WTC11 (cell line): ENCODE data around the gene SSTR1. TPM values are rescaled to one million over a fixed set of nuclear protein-coding genes. Genes with fewer than 3 reads are reported as not detected.

Source experiments
- ATAC-seq: fragments of 200-7000 bp; cut with Tn5 transposase; 2 replicates; pipeline ENCODE4 v1.10.0; 2021; ENCODE audit warnings: mild to moderate bottlenecking, moderate library complexity
- CTCF ChIA-PET: fragments of 300-600 bp; sonication (Branson Sonifier 250); formaldehyde crosslinking; loops from one replicate; lab custom pipeline; 2021; ENCODE audit warnings: antibody characterized with exemption; lab: Charles Lee
- POLR2A ChIA-PET: fragments of 350-600 bp; sonication (Branson Sonifier 250); formaldehyde crosslinking; loops from one replicate; lab custom pipeline; 2021; ENCODE audit warnings: antibody characterized with exemption; lab: Charles Lee
- DNase-seq: peaks from one replicate; pipeline ENCODE4 v3.0.0; 2021; ENCODE audit warnings: low spot score
- H3K27ac Mint-ChIP-seq: 2 replicates; pipeline ENCODE4 v1.8.0; 2021; ENCODE audit warnings: mixed read lengths
- H3K27me3 Mint-ChIP-seq: 2 replicates; pipeline ENCODE4 v1.8.0; 2021; ENCODE audit warnings: low read depth, mild to moderate bottlenecking, moderate library complexity, mixed read lengths
- H3K36me3 Mint-ChIP-seq: 2 replicates; pipeline ENCODE4 v1.8.0; 2021; ENCODE audit warnings: mixed read lengths
- H3K4me1 Mint-ChIP-seq: 2 replicates; pipeline ENCODE4 v1.8.0; 2022; ENCODE audit warnings: mixed read lengths
- H3K4me3 Mint-ChIP-seq: 2 replicates; pipeline ENCODE4 v1.8.0; 2021; ENCODE audit warnings: mild to moderate bottlenecking, moderate library complexity, mixed read lengths
- H3K9me3 Mint-ChIP-seq: 2 replicates; pipeline ENCODE4 v1.8.0; 2021; ENCODE audit warnings: mixed read lengths
- ATF3 ChIP-seq: sonication (generic); formaldehyde crosslinking; conservative IDR thresholded peaks from 2 replicates; pipeline ENCODE4 v1.8.1; 2022; ENCODE audit warnings: mild to moderate bottlenecking, missing genetic modification reagents
- FOXP1 ChIP-seq: sonication (generic); formaldehyde crosslinking; IDR thresholded peaks from 2 replicates; pipeline ENCODE4 v1.8.0; 2022; ENCODE audit warnings: missing genetic modification reagents, mild to moderate bottlenecking, moderate library complexity, borderline replicate concordance
- GRHL2 ChIP-seq: fragments of 250-450 bp; sonication (Bioruptor Pico); IDR thresholded peaks from 2 replicates; pipeline ENCODE4 v1.8.0; 2022; ENCODE audit warnings: mild to moderate bottlenecking, moderate library complexity; ENCODE audit not compliant: insufficient replicate concordance, severe bottlenecking
- HMGA2 ChIP-seq: fragments of 250-450 bp; sonication (Bioruptor Pico); IDR thresholded peaks from 2 replicates; pipeline ENCODE4 v1.4.0; 2021; ENCODE audit warnings: mild to moderate bottlenecking, moderate library complexity
- HMGXB4 ChIP-seq: sonication (generic); formaldehyde crosslinking; IDR thresholded peaks from 2 replicates; pipeline ENCODE4 v1.8.1; 2023; ENCODE audit warnings: mild to moderate bottlenecking, moderate library complexity, missing genetic modification reagents
- IRF1 ChIP-seq: sonication (generic); formaldehyde crosslinking; IDR thresholded peaks from 2 replicates; pipeline ENCODE4 v1.8.0; 2023; ENCODE audit warnings: missing genetic modification reagents
- JAZF1 ChIP-seq: fragments of 250-450 bp; sonication (Bioruptor Pico); IDR thresholded peaks from 2 replicates; pipeline ENCODE4 v1.9.0; 2021; ENCODE audit warnings: moderate library complexity, mild to moderate bottlenecking, inconsistent platforms
- MAX ChIP-seq: sonication (generic); formaldehyde crosslinking; IDR thresholded peaks from 2 replicates; pipeline ENCODE4 v1.8.0; 2022; ENCODE audit warnings: mild to moderate bottlenecking, missing genetic modification reagents
- MLX ChIP-seq: sonication (generic); formaldehyde crosslinking; IDR thresholded peaks from 2 replicates; pipeline ENCODE4 v1.8.1; 2023; ENCODE audit warnings: mild to moderate bottlenecking, missing genetic modification reagents, moderate library complexity
- NFATC4 ChIP-seq: fragments of 250-450 bp; sonication (Bioruptor Pico); IDR thresholded peaks from 2 replicates; pipeline ENCODE4 v1.9.0; 2021; ENCODE audit warnings: mild to moderate bottlenecking
- NFYB ChIP-seq: sonication (generic); formaldehyde crosslinking; conservative IDR thresholded peaks from 2 replicates; pipeline ENCODE4 v1.8.0; 2022; ENCODE audit warnings: low read depth, missing genetic modification reagents
- NR1H2 ChIP-seq: sonication (generic); formaldehyde crosslinking; IDR thresholded peaks from 2 replicates; pipeline ENCODE4 v1.9.0; 2021; ENCODE audit warnings: mild to moderate bottlenecking, moderate library complexity, missing genetic modification reagents
- NR2C2 ChIP-seq: sonication (generic); formaldehyde crosslinking; IDR thresholded peaks from 2 replicates; pipeline ENCODE4 v1.8.0; 2022; ENCODE audit warnings: mild to moderate bottlenecking, missing genetic modification reagents
- SOX15 ChIP-seq: fragments of 250-450 bp; sonication (Bioruptor Pico); IDR thresholded peaks from 2 replicates; pipeline ENCODE4 v1.9.0; 2021; ENCODE audit warnings: mild to moderate bottlenecking
- ZBTB43 ChIP-seq: sonication (generic); formaldehyde crosslinking; IDR thresholded peaks from 2 replicates; pipeline ENCODE4 v1.8.1; 2023; ENCODE audit warnings: mild to moderate bottlenecking, missing genetic modification reagents
- ZNF121 ChIP-seq: sonication (generic); formaldehyde crosslinking; IDR thresholded peaks from 2 replicates; pipeline ENCODE4 v1.8.0; 2023; ENCODE audit warnings: missing genetic modification reagents
- ZNF281 ChIP-seq: sonication (generic); formaldehyde crosslinking; IDR thresholded peaks from 2 replicates; pipeline ENCODE4 v1.8.0; 2023; ENCODE audit warnings: mild to moderate bottlenecking, missing genetic modification reagents
- ZNF416 ChIP-seq: fragments of 250-450 bp; sonication (Bioruptor Pico); IDR thresholded peaks from 2 replicates; pipeline ENCODE4 v1.9.0; 2021; ENCODE audit warnings: mild to moderate bottlenecking, inconsistent platforms
- ZNF423 ChIP-seq: fragments of 250-450 bp; sonication (Bioruptor Pico); IDR thresholded peaks from 2 replicates; pipeline ENCODE4 v2.1.2; 2022; ENCODE audit warnings: mild to moderate bottlenecking, moderate library complexity
- ZNF425 ChIP-seq: fragments of 250-450 bp; sonication (Bioruptor Pico); conservative IDR thresholded peaks from 2 replicates; pipeline ENCODE4 v1.9.0; 2021; ENCODE audit warnings: mild to moderate bottlenecking
- ZNF512 ChIP-seq: sonication (generic); formaldehyde crosslinking; IDR thresholded peaks from 2 replicates; pipeline ENCODE4 v1.8.1; 2022; ENCODE audit warnings: missing genetic modification reagents, borderline replicate concordance
- ZNF671 ChIP-seq: fragments of 250-450 bp; sonication (Bioruptor Pico); IDR thresholded peaks from 2 replicates; pipeline ENCODE4 v1.8.0; 2021; ENCODE audit warnings: mild to moderate bottlenecking
- total RNA-seq: library from RNA; stranded (reverse); gene quantifications from 3 replicates; pipeline ENCODE4 v1.2.3, GENCODE V29; 2021

The SSTR1 gene
- total RNA-seq, 1 experiment from 2014 or later = 1.7 TPM

GRCh38 chr14:38248321-38249028 is 40.8 kb downstream of the SSTR1 start (continued):
- TF ChIP-seq ZNF512 = no peak

GRCh38 chr14:38250331-38250730 is 42.6 kb downstream of the SSTR1 start:
- Mint-ChIP-seq H3K27me3 (peaks cover 93% of the 10 kb centered on the region), H3K4me1 (peaks cover 6% of the 10 kb centered on the region), H3K9me3 (no peaks in the 10 kb centered on the region), H3K36me3 (no peaks in the 10 kb centered on the region), H3K27ac (no peak overlapping the region), H3K4me3 (no peak overlapping the region)
- TF ChIP-seq SOX15 (no peak), ZNF416 (CRISPR knock-in tag) (no peak), MLX (CRISPR knock-in tag) (no peak), ZNF281 (CRISPR knock-in tag) (no peak), HMGXB4 (CRISPR knock-in tag) (no peak), ATF3 (CRISPR knock-in tag) (no peak), NR2C2 (CRISPR knock-in tag) (no peak), ZBTB43 (CRISPR knock-in tag) (no peak), JAZF1 (no peak), HMGA2 (CRISPR knock-in tag) (no peak), MAX (CRISPR knock-in tag) (no peak), ZNF423 (no peak)
- DNase-seq (no peak), ATAC-seq (no peak)
- ChIA-PET CTCF (no interaction called here), POLR2A (no interaction called here)

GRCh38 chr14:38252066-38252710 is 44.5 kb downstream of the SSTR1 start:
- Mint-ChIP-seq H3K27ac (no peak overlapping the region), H3K4me3 (no peak overlapping the region), H3K9me3 (no peaks in the 10 kb centered on the region), H3K36me3 (no peaks in the 10 kb centered on the region), H3K4me1 (peaks cover 12% of the 10 kb centered on the region), H3K27me3 (peaks cover 94% of the 10 kb centered on the region)
- CTCF ChIA-PET = no interaction called here
- no peak for ATAC-seq
- POLR2A ChIA-PET = no interaction called here
- no peak for DNase-seq
- TF ChIP-seq IRF1 (CRISPR knock-in tag) (no peak), ZNF425 (CRISPR knock-in tag) (no peak), NFYB (no peak), ZNF671 (CRISPR knock-in tag) (no peak), ZNF121 (CRISPR knock-in tag) (no peak), ZNF416 (CRISPR knock-in tag) (no peak), GRHL2 (CRISPR knock-in tag) (no peak), NFATC4 (CRISPR knock-in tag) (no peak), NR1H2 (CRISPR knock-in tag) (no peak), FOXP1 (no peak)
